GM12878 (cell line): ENCODE data around the gene NCLN.

Source experiments
- CTCF ChIP-seq, 3 experiments: IDR thresholded peaks in 2 of 3; conservative IDR thresholded peaks in 1 of 3; 2 replicates each; pipeline ENCODE4 v1.5.1; 2011; ENCODE audit warnings: low read depth in 3 of 3, low read length in 3 of 3, mild to moderate bottlenecking in 3 of 3, control low read depth in 2 of 3, moderate library complexity in 2 of 3, inconsistent platforms in 1 of 3, mixed read lengths in 1 of 3; ENCODE audit not compliant: control insufficient read depth in 2 of 3, insufficient read depth in 1 of 3; ENCODE audit errors: extremely low read depth in 1 of 3
- FOS ChIP-seq: IDR thresholded peaks from 3 replicates; pipeline ENCODE4 v1.6.1; 2011; ENCODE audit warnings: borderline replicate concordance; ENCODE audit not compliant: insufficient read length; ENCODE audit errors: extremely low read depth
- JUNB ChIP-seq: IDR thresholded peaks from 2 replicates; pipeline ENCODE4 v1.6.1; 2016; ENCODE audit warnings: antibody characterized with exemption, mild to moderate bottlenecking
- MAX ChIP-seq: IDR thresholded peaks from 2 replicates; pipeline ENCODE4 v1.6.1; 2012; ENCODE audit warnings: low read depth, low read length, improper control_type of control experiment
- NKRF ChIP-seq: fragments of 450-650 bp; conservative IDR thresholded peaks from 2 replicates; pipeline ENCODE4 v1.6.1; 2017; ENCODE audit warnings: mild to moderate bottlenecking, moderate library complexity
- PBX3 ChIP-seq: IDR thresholded peaks from 2 replicates; pipeline ENCODE4 v1.6.1; 2011; ENCODE audit warnings: mild to moderate bottlenecking, low read depth, low read length, moderate library complexity; ENCODE audit not compliant: insufficient replicate concordance
- SREBF2 ChIP-seq: IDR thresholded peaks from 2 replicates; pipeline ENCODE4 v1.6.1; 2012; ENCODE audit warnings: mild to moderate bottlenecking, low read length
- YY1 ChIP-seq: IDR thresholded peaks from 2 replicates; pipeline ENCODE4 v1.6.1; 2011; ENCODE audit warnings: low read depth, mild to moderate bottlenecking, low read length
- ZNF274 ChIP-seq: IDR thresholded peaks from one replicate; pipeline ENCODE4 v1.8.0; 2011; ENCODE audit not compliant: insufficient read length, insufficient read depth
- TF ChIP-seq, protein P1 (sequence below): fragments of 450-650 bp; formaldehyde crosslinking; IDR thresholded peaks from 2 replicates; pipeline ENCODE4 v1.4.0; 2022; ENCODE audit warnings: mild to moderate bottlenecking, moderate library complexity

DNA sequence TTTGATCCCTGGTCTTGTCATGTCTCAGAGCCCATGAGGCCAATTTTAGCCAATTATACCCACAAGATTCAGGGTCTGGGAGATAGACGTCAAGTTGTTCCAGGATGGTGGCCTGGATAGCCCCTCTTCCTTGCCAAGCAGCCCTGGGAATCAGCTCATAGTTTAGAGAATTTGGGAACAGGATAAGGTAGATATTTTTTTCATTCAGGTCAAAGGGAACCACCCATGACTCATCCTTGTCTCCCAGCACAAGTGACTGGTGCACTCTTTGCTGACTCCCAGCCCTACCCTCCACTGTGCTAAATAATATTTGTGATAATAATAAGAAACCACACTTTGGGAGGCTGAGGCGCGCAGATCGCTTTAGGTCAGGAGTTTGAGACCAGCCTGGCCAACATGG is 24.3 kb upstream of the NCLN start:
- TF ChIP-seq CTCF (IDR thresholded peaks at IDR 0.05 in 2 of 3, conservative IDR thresholded peaks at IDR 0.05 in 1 of 3; ENCODE audit: control insufficient read depth in 2 of 3, extremely low read depth in 1 of 3, insufficient read depth in 1 of 3, low read depth in 3 of 3, low read length in 3 of 3) (no peak), NKRF (no peak), JUNB (no peak), PBX3 (no peak), YY1 (no peak), ZNF274 (no peak), MAX (no peak), SREBF2 (no peak), FOS (no peak)
- TF ChIP-seq, protein P1, sequence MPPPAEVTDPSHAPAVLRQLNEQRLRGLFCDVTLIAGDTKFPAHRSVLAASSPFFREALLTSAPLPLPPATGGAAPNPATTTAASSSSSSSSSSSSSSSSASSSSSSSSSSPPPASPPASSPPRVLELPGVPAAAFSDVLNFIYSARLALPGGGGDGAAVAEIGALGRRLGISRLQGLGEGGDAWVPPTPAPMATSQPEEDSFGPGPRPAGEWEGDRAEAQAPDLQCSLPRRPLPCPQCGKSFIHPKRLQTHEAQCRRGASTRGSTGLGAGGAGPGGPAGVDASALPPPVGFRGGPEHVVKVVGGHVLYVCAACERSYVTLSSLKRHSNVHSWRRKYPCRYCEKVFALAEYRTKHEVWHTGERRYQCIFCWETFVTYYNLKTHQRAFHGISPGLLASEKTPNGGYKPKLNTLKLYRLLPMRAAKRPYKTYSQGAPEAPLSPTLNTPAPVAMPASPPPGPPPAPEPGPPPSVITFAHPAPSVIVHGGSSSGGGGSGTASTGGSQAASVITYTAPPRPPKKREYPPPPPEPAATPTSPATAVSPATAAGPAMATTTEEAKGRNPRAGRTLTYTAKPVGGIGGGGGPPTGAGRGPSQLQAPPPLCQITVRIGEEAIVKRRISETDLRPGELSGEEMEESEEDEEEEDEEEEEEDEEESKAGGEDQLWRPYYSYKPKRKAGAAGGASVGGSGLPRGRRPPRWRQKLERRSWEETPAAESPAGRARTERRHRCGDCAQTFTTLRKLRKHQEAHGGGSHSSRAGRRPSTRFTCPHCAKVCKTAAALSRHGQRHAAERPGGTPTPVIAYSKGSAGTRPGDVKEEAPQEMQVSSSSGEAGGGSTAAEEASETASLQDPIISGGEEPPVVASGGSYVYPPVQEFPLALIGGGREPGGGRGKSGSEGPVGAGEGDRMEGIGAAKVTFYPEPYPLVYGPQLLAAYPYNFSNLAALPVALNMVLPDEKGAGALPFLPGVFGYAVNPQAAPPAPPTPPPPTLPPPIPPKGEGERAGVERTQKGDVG (CRISPR knock-in tag) = no peak
